Left forelimb (tissue), 1 donor: ENCODE results near the gene MYO7B.

Experiments used
- DNase-seq: peaks from one replicate; pipeline ENCODE4 v3.0.0-alpha.2; 2018; ENCODE audit warnings: low spot score

MYO7B gene

DNA sequence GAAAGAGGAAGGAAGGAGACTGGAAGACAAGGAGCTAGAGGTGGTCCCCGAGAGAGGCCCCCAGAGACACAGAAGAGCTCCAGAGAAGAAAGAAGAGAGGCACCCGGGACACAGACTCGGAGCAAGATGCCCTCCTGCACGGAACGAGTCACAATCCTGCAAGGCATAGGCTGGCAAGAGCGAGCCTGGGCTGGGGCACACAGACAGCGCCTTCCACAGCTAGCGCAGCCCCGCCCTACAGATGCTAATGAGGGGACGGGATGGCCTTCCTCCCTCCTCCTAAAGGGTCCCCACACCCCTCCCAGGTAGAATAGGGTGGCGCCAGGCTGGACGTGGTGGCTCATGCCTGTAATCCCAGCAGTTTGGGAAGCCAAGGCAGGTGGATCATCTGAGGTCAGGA is 90.7 kb downstream of the MYO7B start:
- no peak for DNase-seq

DNA sequence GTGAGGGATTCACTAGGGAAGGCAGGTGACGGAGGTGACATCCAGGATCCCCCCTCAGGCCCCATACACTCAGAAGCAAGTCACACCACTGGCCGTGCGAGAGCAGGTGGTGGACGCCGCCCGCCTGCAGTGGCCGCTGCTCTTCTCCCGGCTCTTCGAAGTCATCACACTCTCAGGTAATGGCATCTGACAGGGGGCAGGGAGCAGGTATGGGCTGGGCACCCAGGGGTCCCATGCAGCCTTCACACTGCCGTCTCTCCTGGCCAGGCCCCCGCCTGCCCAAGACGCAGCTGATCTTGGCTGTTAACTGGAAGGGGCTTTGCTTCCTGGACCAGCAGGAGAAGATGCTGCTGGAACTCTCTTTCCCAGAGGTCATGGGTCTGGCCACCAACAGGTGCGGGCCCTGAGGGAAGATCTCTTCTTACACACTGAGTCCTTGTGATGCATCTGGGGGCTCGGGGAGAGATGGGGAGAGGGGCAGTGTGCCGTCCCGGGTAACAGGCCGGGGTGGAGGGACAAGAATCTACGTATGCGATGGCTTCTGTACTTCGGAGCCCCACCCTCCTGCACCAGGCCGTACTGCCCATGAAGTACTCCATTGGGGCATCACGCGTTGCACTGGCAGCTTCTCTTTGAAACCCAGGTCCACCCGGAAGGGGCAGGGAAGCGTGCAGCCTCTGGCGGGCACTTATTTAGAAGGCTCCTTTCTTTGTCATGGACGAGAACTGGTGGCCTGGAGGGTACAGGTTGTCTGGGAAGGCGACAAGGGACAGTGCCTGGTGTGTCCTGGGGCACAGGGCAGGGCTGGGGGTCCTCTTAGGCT is 91.6 kb downstream of the MYO7B start:
- no peak for DNase-seq

DNA sequence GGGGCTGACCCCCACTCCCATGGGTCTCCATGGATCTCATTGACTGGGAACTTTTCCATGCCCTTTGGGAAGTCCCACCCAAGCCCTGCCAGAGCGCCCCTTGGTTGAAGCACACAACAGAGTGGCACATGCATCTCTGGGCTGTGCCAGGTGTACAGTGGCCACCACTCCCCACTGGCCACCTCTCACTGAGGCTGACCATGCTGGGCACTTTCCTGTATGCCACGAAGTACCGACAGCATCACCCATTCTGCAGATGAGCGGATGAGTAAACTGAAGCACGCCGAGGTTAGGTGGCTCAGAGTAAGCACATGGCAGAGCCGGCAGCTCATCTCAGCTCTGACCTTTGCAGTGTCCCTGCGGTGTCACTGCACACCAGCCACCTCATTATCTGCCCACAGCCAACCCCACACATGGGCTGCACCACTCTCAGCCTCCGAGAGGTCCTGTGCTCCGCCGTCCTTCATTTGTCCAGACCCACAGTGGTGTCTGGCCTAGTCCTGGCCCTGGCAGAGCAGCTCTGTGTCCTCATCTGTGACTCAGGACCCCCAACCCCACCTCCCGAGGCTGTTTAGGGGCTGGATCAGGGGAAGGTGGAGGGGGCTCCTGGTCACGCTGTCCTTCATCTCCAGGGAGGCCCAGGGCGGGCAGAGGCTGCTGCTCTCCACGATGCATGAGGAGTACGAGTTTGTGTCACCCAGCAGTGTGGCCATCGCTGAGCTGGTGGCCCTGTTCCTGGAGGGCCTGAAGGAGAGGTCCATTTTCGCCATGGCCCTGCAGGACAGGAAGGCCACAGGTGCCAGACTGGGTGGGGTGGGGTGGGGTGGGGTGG is 92.5 kb downstream of the MYO7B start:
- DNase-seq: no peak

DNA sequence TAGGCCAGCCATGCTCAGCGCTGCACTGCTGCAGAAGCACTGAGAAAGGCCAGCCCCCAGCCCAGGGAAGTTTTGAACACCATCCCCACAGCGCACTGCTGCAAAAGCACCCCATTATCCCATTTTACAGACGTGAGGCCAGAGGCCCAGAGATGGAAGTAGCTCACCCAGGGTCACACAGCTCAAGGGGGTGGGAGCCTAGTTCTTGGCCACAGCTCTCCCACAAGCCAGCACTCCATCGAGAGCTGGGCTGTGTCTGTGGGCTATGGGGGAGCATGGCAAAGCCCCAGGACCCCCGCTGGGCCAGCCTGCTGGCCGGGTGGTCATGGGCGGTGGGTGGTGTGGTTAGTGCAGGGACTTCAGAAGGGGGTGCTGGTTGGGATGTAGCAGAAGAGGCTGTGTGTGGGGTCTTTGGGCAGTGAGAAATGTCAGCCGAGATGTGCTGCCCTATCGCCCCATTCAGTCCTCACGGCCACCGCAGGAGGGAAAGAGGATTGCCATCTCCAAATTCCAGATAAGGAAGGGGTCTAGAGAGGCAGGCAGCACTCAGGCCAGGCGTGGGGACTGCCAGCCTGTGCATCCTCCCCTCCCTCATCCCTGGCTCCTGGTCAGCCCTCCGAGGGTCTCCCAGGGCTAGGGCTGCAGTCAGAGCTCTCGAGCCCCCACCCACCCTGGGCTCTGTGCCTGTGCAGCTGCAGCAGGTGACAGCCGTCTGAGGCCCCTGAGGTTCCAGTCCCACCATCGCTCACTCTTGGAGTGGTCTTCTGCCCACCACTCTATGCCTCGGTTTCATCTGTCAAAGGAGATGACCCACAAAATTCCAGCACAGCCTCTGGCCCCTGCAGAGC is 93.5 kb downstream of the MYO7B start:
- DNase-seq: no peak

DNA sequence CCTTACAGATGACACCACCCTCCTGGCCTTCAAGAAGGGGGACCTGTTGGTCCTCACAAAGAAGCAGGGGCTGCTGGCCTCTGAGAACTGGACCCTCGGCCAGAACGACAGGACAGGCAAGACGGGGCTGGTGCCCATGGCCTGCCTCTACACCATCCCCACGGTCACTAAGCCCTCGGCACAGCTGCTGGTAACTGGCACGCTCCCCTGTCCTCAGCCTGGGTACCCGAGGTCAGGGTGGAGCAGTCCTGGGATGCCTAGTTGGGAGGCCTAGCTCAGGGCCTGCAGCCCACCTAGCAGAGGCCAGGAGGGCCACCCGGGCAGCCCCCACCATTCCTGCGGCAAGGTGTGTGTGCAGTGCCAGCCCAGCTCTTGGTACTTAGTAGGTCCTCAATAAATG is 94.2 kb downstream of the MYO7B start:
- no peak for DNase-seq

DNA sequence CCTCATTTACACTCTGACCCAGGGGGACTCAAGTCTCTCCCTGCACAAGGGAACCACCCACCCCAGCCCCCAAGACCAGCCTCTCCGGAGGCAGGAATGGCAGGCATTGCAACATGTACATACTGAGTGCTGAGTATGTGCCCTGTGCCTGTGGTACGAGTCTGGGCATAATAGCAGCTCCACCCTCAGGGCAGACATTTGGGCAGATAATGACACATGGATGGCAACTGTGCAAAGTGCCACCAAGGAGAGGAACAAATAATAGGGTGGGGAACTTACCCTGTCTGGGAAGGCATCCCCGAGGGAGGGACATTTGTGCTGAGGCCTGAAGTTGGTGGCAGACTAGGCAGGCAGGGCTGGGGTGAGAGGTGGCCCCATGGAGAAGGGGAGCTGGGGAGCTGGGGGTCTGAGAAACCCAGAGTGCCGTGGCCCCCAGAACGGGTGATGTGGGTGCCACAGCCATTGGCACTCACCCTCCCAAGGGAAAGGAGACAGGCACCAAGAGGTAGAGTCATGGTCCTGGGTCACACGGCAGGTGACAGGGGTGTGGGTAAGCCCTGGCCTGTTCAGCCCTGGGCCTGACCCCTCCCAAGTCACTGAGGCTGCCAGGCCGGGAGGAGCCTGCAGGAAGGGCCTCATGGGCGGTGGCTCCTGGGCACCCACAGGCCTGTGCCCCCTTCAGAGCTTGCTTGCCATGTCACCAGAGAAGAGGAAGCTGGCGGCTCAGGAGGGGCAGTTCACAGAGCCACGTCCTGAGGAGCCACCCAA is 94.8 kb downstream of the MYO7B start:
- no peak for DNase-seq

DNA sequence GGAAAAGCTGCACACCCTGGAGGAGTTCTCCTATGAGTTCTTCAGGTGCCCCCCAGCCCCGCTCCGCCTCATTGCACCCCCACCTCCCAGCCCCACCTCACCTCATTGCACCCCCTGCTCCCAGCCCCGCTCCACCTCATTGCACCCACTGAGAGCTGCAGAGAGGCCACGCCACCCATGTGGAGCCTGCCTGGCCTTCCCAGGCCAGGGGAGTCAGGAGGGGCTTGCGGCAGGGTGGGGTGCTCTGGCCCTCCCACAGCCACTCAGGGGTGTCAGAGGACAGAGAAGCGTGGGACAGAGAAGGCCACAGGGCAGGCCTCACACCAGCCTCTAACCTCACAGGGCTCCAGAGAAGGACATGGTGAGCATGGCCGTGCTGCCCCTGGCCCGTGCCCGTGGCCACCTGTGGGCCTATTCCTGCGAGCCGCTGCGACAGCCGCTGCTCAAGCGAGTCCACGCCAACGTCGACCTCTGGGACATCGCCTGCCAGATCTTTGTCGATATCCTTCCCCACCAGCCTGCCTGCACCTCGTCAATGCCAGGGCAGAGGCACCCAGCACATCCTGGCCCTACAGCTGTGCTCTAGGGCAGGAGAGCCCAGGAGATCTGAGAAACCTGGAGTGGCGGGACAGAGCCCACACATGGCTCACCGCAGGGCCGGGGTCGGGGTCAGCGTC is 95.5 kb downstream of the MYO7B start:
- no peak for DNase-seq

DNA sequence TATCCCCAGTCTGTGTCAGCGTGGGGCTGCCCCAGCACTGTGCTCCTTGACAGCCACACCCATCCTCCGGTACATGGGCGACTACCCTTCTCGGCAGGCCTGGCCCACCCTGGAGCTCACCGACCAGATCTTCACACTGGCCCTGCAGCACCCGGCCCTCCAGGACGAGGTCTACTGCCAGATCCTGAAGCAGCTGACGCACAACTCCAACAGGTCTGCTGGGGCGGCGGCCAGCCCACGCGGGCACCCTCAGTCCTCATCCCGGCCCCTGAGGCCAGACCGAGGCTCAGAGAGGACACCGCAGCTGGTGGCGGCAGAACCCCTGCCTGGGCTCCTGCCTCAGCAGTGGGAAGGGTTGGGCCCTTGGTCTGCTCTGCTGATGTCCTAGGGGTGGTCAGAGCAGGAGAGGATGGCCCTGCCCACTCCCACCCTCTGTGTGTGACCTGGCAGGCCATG is 96.1 kb downstream of the MYO7B start:
- DNase-seq: no peak

DNA sequence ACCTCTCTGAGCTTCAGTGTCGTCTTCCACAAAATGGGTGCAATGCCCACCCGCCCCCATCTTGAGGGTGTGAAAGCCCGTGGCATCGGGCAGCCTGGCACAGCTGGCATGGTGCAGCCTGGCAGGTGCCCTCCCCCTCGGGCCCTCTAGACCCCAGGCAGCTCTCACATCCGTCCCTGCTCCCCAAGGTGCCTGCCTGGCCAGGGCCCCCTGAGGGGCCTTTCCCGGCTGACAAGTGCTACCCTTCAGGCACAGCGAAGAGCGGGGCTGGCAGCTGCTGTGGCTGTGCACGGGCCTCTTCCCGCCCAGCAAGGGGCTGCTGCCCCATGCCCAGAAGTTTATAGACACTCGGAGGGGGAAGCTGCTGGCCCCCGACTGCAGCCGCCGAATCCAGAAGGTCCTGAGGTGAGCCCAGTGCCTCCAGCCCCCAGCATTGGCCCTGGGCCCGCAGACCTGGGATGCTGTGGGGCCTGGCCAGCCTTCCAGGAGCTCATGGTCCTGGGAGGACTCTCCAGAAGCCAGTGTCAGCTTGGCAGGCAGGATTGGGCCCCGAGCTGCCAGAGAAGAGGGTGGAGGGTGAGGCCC is 96.6 kb downstream of the MYO7B start:
- no peak for DNase-seq

DNA sequence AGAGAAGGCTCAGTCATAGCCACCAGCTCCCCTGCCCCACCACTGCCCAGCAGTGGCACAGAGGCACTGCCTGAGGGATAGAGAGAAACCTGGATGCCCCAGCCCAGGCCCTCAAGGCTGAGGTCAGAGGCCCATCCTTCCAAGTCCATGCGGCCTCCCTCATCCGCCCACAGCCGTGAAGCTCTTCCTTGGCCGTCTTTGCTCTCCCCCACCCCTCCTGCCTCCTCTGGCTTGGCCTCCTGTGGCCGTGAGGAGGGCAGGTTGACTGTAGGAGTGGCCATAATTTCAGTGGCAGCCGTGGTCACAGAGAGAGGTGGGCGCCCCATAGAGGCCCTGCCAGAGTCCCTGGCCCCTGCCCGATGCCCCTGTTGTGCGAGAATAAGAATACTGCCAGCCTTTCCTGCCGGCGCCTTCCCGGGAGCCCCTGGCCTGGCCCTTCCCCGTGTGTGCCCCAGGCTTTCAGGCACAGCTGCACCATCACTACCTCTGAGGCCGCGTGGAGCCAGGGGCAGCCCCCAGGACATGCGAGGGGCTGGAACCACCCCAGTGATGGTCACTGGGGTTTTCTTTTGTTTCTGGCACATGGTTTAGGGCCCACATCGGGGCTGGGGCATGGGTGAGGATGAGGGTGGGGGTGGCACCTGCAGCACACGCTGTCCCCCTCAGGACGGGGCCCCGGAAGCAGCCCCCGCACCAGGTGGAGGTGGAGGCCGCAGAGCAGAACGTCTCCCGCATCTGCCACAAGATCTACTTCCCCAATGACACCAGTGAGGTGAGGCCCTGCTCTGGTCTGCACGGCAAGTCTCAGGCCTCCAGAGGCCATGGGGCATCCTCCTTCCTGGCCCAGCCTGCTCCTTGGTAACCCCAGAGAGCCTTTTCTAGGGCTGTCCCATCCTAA is 97.4 kb downstream of the MYO7B start:
- no peak for DNase-seq

DNA sequence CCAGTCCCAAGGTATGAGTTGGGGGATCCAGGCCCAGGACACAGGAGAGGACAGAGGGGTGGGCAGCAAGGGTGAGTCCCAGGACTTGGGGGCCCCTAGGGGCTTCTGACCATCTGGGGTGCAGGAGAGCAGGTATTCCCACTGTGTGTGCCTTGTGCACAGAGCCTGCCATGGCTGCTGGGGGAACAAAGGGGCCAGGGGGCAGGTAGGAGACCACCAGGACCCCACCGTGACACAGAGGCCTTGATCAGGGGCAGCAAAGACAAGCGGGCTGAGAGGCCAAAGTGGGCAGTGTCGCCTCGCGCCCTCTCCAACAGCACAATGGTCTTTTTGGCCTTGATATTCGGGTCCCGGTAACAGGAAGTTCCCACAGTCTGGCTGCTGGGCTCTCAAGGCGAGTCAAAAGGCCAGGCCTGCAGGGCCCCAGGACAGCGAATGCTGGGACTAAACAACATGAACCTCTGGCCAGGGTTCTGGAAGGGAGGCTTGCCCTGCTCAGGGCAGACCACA is 98.1 kb downstream of the MYO7B start:
- DNase-seq: no peak

DNA sequence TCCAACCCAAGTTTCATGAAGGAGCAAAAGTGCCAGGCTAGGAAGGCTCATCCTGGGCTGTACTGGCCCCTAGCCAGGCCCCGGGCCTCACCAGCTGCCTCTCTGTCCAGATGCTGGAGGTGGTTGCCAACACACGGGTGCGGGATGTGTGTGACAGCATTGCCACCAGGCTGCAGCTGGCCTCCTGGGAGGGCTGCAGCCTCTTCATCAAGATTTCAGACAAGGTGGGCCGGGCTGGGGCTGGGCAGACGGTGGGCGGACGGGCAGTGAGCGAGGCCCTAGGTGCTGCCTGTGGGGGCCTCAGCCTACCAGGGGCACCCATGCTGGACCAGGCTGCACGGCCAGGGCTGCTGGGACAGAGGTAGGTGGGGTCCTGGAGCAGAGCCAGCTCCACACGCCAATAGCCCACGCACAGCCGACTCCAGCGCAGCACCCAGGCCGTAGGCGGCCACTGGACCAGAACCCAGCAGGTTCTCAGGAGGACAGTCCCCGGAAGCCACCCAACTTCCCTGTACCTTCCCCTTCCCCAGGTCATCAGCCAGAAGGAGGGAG is 98.7 kb downstream of the MYO7B start:
- DNase-seq: no peak

DNA sequence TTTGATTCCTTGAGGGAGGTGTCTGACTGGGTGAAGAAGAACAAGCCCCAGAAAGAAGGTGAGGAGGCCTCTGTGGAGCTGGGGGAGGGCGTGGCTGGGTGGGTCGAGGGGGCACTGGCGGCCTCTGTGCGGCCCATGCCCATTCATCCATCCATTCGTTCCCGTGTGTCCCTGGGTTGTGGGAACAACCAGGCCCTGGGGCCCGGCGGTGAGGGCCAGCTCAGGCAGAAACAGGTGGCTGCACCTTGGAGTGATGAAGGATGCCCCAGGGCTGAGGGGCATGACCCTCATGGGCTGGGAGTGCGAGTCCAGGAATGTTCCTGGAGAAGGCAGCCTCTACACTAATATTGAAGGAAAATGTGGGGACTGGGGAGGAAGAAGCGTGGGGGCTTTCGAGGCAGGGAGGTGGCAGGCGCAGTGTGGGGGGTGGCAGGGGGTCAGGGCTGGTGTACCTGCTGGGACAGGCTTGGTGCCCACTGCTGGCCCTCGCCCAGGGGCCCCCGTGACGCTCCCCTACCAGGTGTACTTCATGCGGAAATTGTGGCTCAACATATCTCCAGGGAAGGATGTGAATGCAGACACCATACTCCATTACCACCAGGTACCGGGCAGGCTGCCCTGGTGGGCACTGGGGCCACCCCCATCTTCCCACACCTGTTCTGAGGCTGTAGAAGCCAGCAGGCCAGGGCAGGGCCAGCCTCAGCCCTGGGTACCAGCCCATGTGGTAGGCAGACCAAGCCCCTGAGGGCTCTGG is 99.3 kb downstream of the MYO7B start:
- no peak for DNase-seq

DNA sequence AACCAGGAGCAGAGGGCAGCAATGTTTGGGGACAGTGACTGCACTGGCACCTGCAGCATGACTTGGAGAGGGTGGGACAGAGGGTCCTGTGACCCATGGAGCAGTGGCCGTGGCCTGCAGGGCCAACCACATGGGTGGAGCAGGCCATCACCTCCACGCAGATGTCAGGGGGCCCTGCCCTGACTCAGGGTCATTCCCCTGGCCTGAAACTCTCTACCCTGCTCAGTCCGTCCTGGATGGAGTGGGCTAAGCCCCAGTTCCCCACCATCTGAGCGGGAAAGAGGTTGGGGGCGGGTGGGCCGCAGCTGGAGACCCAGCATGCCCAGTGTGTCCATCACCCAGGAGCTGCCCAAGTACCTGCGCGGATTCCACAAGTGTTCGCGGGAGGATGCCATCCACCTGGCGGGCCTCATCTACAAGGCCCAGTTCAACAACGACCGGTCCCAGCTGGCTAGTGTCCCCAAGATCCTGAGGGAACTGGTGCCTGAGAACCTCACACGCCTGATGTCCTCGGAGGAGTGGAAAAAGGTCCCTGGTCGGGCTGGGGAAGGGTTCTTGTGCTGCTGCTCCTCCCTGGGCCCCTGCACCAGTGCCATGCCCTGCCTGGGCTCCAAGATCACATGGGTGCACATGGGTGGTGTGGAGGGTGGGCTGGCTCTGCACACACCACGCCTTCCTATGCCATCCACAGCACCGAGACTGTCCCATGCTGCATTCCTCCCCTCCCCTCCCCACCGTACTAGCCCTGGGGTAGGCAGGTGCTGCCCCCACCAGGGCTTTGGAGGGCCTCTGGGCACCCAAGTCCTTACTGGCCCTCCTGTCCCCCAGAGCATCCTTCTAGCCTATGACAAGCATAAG is 100.1 kb downstream of the MYO7B start:
- DNase-seq: no peak

DNA sequence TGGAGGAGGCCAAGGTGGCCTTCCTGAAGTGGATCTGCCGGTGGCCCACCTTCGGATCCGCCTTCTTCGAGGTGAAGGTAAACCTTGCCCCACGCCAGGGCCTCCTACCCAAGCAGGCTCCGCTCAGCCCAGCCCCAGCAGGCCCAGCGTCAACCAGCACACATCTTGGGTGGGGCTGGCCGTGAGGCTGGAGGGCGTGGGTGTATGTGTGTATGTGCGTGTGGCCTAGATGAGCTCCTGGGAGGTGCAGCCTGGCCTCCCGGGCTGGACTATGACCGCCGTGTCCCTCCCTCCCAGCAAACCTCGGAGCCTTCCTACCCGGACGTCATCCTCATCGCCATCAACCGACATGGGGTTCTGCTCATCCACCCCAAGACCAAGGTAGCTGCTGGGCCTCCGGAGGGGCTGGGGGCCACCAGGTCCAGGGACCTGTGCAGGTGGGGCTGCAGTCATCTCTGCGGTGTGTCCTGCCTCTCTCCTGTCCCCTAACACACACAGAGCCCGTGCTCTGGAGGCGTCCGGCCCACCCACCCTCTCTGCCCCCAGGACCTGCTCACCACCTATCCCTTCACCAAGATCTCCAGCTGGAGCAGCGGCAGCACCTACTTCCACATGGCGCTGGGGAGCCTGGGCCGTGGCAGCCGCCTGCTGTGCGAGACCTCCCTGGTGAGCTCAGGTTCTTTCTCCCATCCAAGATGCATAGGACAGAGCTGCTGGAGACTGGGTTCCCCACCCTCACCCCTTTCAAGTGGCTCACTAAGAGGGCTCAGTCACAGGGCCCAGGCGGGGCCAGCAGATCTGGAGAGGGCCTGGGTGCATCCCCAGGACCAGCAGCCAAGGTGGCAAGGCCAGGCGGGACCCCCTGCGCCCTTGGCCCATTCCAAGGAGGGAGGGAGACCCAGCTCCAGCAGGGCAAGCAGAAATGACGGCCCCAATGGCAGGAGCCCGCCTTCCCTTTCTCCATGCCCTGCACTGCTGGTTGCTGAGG is 101.1 kb downstream of the MYO7B start:
- DNase-seq: no peak

DNA sequence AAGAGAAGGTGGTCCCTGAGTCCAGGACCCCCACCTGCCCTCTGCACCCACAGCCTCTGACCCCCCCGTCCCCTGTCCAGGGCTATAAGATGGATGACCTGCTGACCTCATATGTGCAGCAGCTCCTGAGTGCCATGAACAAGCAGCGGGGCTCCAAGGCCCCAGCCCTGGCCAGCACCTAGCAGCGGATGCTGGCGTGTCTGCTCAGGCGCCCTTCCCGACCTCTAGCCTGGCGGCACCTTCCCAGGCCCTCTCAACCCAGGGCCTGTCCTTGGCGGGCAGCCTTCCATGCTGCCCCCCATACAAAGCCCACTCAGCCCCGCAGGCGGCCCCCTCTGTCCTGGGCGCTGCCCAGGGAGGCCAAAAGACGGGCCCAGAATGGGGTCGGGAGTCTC is 101.8 kb downstream of the MYO7B start:
- no peak for DNase-seq
